Duodenal mucosa (tissue), 2 donors: ENCODE data around the gene KRT72.

ENCODE experiments used
- H3K27ac ChIP-seq: one replicate; pipeline ENCODE4 v1.7.0; 2013; ENCODE audit warnings: low read depth, low read length
- H3K27me3 ChIP-seq, 2 donors: one replicate each; pipeline ENCODE4 v1.7.0; 2013; ENCODE audit warnings: low read length in 2 of 2, control low read depth in 1 of 2; ENCODE audit not compliant: insufficient read depth in 2 of 2, control insufficient read depth in 1 of 2
- H3K36me3 ChIP-seq, 2 donors: one replicate each; pipeline ENCODE4 v1.7.0; 2013; ENCODE audit warnings: low read length in 2 of 2, control low read depth in 1 of 2; ENCODE audit not compliant: insufficient read depth in 2 of 2, control insufficient read depth in 1 of 2
- H3K4me1 ChIP-seq, 2 donors: one replicate each; pipeline ENCODE4 v1.7.0; 2013; ENCODE audit warnings: low read length in 2 of 2, control low read depth in 1 of 2; ENCODE audit not compliant: insufficient read depth in 2 of 2, control insufficient read depth in 1 of 2
- H3K4me3 ChIP-seq, 2 donors: one replicate each; pipeline ENCODE4 v1.7.0; 2013; ENCODE audit warnings: low read length in 2 of 2, low read depth in 1 of 2
- H3K9ac ChIP-seq, 2 donors: one replicate each; pipeline ENCODE4 v1.7.0; 2013; ENCODE audit warnings: low read length in 2 of 2, low read depth in 1 of 2
- H3K9me3 ChIP-seq, 2 donors: one replicate each; pipeline ENCODE4 v1.7.0; 2013; ENCODE audit warnings: low read length in 2 of 2, control low read depth in 1 of 2; ENCODE audit not compliant: control insufficient read depth in 1 of 2

KRT72 gene

GRCh38 chr12:52617403-52617785 lies 16.1 kb upstream of the KRT72 start:
- H3K27ac ChIP-seq: no peak overlapping the region
- peaks cover 8 to 14% of the 10 kb centered on the region in 2 donors for H3K4me1 ChIP-seq
- no peak overlapping the region for H3K9ac ChIP-seq
- no peaks in the 10 kb centered on the region for H3K36me3 ChIP-seq
- no peaks in the 10 kb centered on the region for H3K27me3 ChIP-seq
- H3K4me3 ChIP-seq: no peak overlapping the region
- H3K9me3 ChIP-seq: no peaks in the 10 kb centered on the region

- Histone ChIP-seq H3K4me1 (peaks cover 8 to 14% of the 10 kb centered on the region in 2 donors), H3K27ac (no peak overlapping the region), H3K9ac (no peak overlapping the region)
Measured at GRCh38 chr12:52616680-52617402, 15.6 kb upstream of the KRT72 start.

GRCh38 chr12:52615912-52616311 lies 14.6 kb upstream of the KRT72 start:
- H3K36me3 ChIP-seq: no peaks in the 10 kb centered on the region
- no peak overlapping the region for H3K9ac ChIP-seq
- H3K4me3 ChIP-seq: no peak overlapping the region
- H3K27me3 ChIP-seq: peaks cover 0 to 6% of the 10 kb centered on the region in 2 donors
- no peak overlapping the region for H3K27ac ChIP-seq
- peaks cover 8 to 14% of the 10 kb centered on the region in 2 donors for H3K4me1 ChIP-seq
- no peaks in the 10 kb centered on the region for H3K9me3 ChIP-seq

More at GRCh38 chr12:52616680-52617402, 15.6 kb upstream of the KRT72 start:
- H3K4me3 ChIP-seq: no peak overlapping the region
- no peaks in the 10 kb centered on the region for H3K27me3 ChIP-seq
- H3K9me3 ChIP-seq: no peaks in the 10 kb centered on the region
- no peaks in the 10 kb centered on the region for H3K36me3 ChIP-seq

- Histone ChIP-seq H3K9ac (no peak overlapping the region), H3K27ac (no peak overlapping the region), H3K27me3 (peaks cover 0 to 6% of the 10 kb centered on the region in 2 donors)
Measured at GRCh38 chr12:52615208-52615868, 14.1 kb upstream of the KRT72 start.

GRCh38 chr12:52614381-52615207 lies 13.3 kb upstream of the KRT72 start:
- no peak overlapping the region for H3K9ac ChIP-seq
- H3K9me3 ChIP-seq: no peaks in the 10 kb centered on the region
- H3K4me1 ChIP-seq: peaks cover 8 to 14% of the 10 kb centered on the region in 2 donors
- no peak overlapping the region for H3K27ac ChIP-seq
- no peaks in the 10 kb centered on the region for H3K36me3 ChIP-seq
- peaks cover 0 to 6% of the 10 kb centered on the region in 2 donors for H3K27me3 ChIP-seq
- H3K4me3 ChIP-seq: no peak overlapping the region

More at GRCh38 chr12:52615208-52615868, 14.1 kb upstream of the KRT72 start:
- peaks cover 8 to 14% of the 10 kb centered on the region in 2 donors for H3K4me1 ChIP-seq
- H3K9me3 ChIP-seq: no peaks in the 10 kb centered on the region
- H3K36me3 ChIP-seq: no peaks in the 10 kb centered on the region
- H3K4me3 ChIP-seq: no peak overlapping the region

GRCh38 chr12:52613384-52614030 lies 12.2 kb upstream of the KRT72 start:
- Histone ChIP-seq H3K36me3 (no peaks in the 10 kb centered on the region), H3K27ac (no peak overlapping the region), H3K4me3 (no peak overlapping the region), H3K9ac (no peak overlapping the region), H3K9me3 (no peaks in the 10 kb centered on the region), H3K4me1 (peaks cover 8 to 14% of the 10 kb centered on the region in 2 donors), H3K27me3 (peaks cover 4 to 9% of the 10 kb centered on the region in 2 donors)

- peaks cover 9% of the 10 kb centered on the region in 2 donors for H3K27me3 ChIP-seq
- no peak overlapping the region for H3K27ac ChIP-seq
- H3K4me1 ChIP-seq: peaks cover 8 to 14% of the 10 kb centered on the region in 2 donors
- H3K36me3 ChIP-seq: no peaks in the 10 kb centered on the region
- H3K9ac ChIP-seq: no peak overlapping the region
- H3K9me3 ChIP-seq: no peaks in the 10 kb centered on the region
- H3K4me3 ChIP-seq: no peak overlapping the region
Measured at GRCh38 chr12:52612431-52613383, 11.4 kb upstream of the KRT72 start.

GRCh38 chr12:52611080-52611468 lies 9.8 kb upstream of the KRT72 start:
- peaks cover 9% of the 10 kb centered on the region in 2 donors for H3K27me3 ChIP-seq

More at GRCh38 chr12:52611080-52611468, 9.8 kb upstream of the KRT72 start:
- Histone ChIP-seq H3K9me3 (no peaks in the 10 kb centered on the region), H3K4me3 (no peak overlapping the region), H3K27ac (no peak overlapping the region), H3K9ac (no peak overlapping the region), H3K36me3 (no peaks in the 10 kb centered on the region), H3K4me1 (no peaks in the 10 kb centered on the region)
